NB4 (cell line): Measurements from ENCODE around the gene TMPRSS3.

Experiments used
- TF ChIP-seq, protein P1 (sequence below): IDR thresholded peaks from one replicate; pipeline ENCODE4 v1.5.1; 2012; ENCODE audit warnings: low read depth, low read length
- TF ChIP-seq, protein P2 (sequence below): IDR thresholded peaks from 2 replicates; pipeline ENCODE4 v1.6.1; 2011; ENCODE audit warnings: low read depth, low read length

DNA sequence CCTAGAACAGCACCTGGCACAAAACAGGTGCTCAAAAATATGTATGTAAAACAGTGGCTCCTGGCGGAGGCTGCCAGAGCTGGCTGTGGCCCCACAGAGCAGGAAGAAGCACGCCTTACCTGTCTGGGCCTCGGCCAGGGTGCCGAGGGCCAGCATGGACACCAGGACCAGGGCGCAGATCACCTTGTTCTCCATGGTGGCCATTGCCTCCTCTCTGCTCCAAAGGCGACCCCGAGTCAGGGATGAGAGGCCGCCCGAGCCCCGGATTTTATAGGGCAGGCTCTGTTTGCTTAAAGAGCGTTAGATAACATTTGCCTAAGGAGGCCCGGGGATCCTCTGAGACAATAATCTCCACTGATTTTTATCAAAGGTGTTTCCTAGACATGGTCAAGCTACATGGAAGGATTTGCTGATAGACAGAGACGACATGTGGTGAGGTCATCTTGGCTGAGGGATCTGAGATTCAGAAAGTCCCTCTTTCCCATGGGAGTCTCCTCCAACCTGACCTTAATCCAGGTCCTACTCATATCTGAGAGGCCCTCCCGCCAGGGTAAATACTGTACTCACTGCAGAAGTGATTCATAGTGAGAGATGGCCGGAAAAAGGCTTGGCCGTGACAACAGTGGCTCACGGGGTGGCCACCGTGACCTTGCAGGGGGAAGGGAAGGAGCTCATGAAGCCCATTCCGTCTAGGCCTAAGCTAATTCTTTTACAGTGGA, 29.4 kb downstream of the TMPRSS3 start, which contains the start of gene TFF1:
- TF ChIP-seq, protein P1, sequence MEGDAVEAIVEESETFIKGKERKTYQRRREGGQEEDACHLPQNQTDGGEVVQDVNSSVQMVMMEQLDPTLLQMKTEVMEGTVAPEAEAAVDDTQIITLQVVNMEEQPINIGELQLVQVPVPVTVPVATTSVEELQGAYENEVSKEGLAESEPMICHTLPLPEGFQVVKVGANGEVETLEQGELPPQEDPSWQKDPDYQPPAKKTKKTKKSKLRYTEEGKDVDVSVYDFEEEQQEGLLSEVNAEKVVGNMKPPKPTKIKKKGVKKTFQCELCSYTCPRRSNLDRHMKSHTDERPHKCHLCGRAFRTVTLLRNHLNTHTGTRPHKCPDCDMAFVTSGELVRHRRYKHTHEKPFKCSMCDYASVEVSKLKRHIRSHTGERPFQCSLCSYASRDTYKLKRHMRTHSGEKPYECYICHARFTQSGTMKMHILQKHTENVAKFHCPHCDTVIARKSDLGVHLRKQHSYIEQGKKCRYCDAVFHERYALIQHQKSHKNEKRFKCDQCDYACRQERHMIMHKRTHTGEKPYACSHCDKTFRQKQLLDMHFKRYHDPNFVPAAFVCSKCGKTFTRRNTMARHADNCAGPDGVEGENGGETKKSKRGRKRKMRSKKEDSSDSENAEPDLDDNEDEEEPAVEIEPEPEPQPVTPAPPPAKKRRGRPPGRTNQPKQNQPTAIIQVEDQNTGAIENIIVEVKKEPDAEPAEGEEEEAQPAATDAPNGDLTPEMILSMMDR, result no peak
- TF ChIP-seq, protein P2, sequence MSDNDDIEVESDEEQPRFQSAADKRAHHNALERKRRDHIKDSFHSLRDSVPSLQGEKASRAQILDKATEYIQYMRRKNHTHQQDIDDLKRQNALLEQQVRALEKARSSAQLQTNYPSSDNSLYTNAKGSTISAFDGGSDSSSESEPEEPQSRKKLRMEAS, result no peak
